Panc1 (cell line): Measurements from ENCODE around the gene MYO16.

Experiments
- CTCF ChIP-seq: fragments of 450-650 bp; IDR thresholded peaks from 2 replicates; pipeline ENCODE4 v1.5.1; 2017; ENCODE audit warnings: mild to moderate bottlenecking
- POLR2AphosphoS5 ChIP-seq: IDR thresholded peaks from 2 replicates; pipeline ENCODE4 v1.6.1; 2012; ENCODE audit warnings: mild to moderate bottlenecking, low read depth, low read length, moderate library complexity
- REST ChIP-seq, 2 experiments: IDR thresholded peaks; 2 replicates each; pipeline ENCODE4 v1.6.1; 2011 to 2012; ENCODE audit warnings: low read depth in 2 of 2, control low read depth in 1 of 2, low read length in 1 of 2, mild to moderate bottlenecking in 1 of 2, moderate library complexity in 1 of 2; ENCODE audit not compliant: insufficient read depth in 1 of 2
- SIN3A ChIP-seq: IDR thresholded peaks from 2 replicates; pipeline ENCODE4 v1.6.1; 2012; ENCODE audit warnings: low read depth, mild to moderate bottlenecking, low read length, moderate library complexity, borderline replicate concordance; ENCODE audit not compliant: insufficient read depth
- TCF7L2 ChIP-seq: IDR thresholded peaks from 2 replicates; pipeline ENCODE4 v1.6.1; 2011; ENCODE audit warnings: mild to moderate bottlenecking, low read depth, low read length, inconsistent platforms

- no peak for TF ChIP-seq CTCF
- no peak for TF ChIP-seq POLR2AphosphoS5
- no peak for TF ChIP-seq TCF7L2
- no peak for TF ChIP-seq SIN3A
- TF ChIP-seq REST (IDR thresholded peaks at IDR 0.05; ENCODE audit: insufficient read depth in 1 of 2, low read depth in 2 of 2, low read length in 1 of 2): no peak
These were observed 289.9 kb downstream of the MYO16 start for GRCh38 chr13:108919036-108919907.
